Osteocyte (in vitro differentiated cells): ENCODE data around the gene DGKZ. TPM values are rescaled to one million over a fixed set of nuclear protein-coding genes. Genes with fewer than 3 reads are reported as not detected.

Experiments used
- DNase-seq: peaks from one replicate; pipeline ENCODE4 v3.0.0; 2021; ENCODE audit warnings: mixed read lengths; ENCODE audit not compliant: unreplicated experiment; ENCODE audit errors: extremely low spot score
- H3K27ac Mint-ChIP-seq: one replicate; pipeline ENCODE4 v1.8.0; 2021; ENCODE audit warnings: mild to moderate bottlenecking, mixed read lengths; ENCODE audit not compliant: unreplicated experiment
- H3K27me3 Mint-ChIP-seq: one replicate; pipeline ENCODE4 v1.8.0; 2021; ENCODE audit warnings: mixed read lengths; ENCODE audit not compliant: unreplicated experiment
- H3K36me3 Mint-ChIP-seq: one replicate; pipeline ENCODE4 v1.8.0; 2021; ENCODE audit warnings: mixed read lengths; ENCODE audit not compliant: unreplicated experiment
- H3K4me1 Mint-ChIP-seq: one replicate; pipeline ENCODE4 v1.8.0; 2021; ENCODE audit warnings: mixed read lengths; ENCODE audit not compliant: unreplicated experiment
- H3K4me3 Mint-ChIP-seq: one replicate; pipeline ENCODE4 v1.8.0; 2021; ENCODE audit warnings: mild to moderate bottlenecking, moderate library complexity, mixed read lengths; ENCODE audit not compliant: unreplicated experiment
- H3K9me3 Mint-ChIP-seq: one replicate; pipeline ENCODE4 v1.8.0; 2021; ENCODE audit warnings: mixed read lengths; ENCODE audit not compliant: unreplicated experiment
- total RNA-seq: library from RNA; stranded (reverse); gene quantifications from 2 replicates; pipeline ENCODE4 v1.2.1, GENCODE V29; 2021
- TF ChIP-seq, protein P1 (sequence below): fragments of 200-600 bp; sonication (generic); IDR thresholded peaks from 2 replicates; pipeline ENCODE4 v1.5.0; 2021; ENCODE audit warnings: antibody characterized with exemption, mild to moderate bottlenecking, moderate library complexity

The DGKZ gene
- total RNA-seq, 1 donor from 2014 or later = 49.9 TPM

DNA sequence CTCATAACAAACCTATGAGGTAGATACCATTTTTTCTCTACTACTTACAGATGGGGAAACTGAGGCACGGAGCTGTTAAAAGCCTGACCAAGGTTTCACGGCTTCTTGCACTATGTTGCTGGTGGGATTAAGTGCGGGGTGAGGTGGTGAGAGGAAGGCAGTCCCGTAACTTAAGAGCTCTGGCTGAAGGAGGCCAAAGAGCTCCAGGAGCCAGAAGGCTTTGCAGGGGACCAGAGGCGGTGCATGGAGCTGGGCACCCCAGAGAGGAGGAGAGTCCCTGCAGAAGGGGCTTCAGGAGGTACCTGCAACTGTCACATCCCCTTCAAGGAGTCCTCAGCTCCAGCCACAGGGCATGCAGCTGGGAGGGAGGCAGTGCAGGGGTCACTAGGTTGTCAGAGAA lies 40.2 kb downstream of the DGKZ start:
- Mint-ChIP-seq H3K4me3 (no peak overlapping the region), H3K27me3 (peaks cover 36% of the 10 kb centered on the region), H3K36me3 (no peaks in the 10 kb centered on the region), H3K9me3 (no peaks in the 10 kb centered on the region), H3K4me1 (peaks cover 16% of the 10 kb centered on the region), H3K27ac (no peak overlapping the region)
- TF ChIP-seq, protein P1, sequence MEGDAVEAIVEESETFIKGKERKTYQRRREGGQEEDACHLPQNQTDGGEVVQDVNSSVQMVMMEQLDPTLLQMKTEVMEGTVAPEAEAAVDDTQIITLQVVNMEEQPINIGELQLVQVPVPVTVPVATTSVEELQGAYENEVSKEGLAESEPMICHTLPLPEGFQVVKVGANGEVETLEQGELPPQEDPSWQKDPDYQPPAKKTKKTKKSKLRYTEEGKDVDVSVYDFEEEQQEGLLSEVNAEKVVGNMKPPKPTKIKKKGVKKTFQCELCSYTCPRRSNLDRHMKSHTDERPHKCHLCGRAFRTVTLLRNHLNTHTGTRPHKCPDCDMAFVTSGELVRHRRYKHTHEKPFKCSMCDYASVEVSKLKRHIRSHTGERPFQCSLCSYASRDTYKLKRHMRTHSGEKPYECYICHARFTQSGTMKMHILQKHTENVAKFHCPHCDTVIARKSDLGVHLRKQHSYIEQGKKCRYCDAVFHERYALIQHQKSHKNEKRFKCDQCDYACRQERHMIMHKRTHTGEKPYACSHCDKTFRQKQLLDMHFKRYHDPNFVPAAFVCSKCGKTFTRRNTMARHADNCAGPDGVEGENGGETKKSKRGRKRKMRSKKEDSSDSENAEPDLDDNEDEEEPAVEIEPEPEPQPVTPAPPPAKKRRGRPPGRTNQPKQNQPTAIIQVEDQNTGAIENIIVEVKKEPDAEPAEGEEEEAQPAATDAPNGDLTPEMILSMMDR = no peak
- no peak for DNase-seq

DNA sequence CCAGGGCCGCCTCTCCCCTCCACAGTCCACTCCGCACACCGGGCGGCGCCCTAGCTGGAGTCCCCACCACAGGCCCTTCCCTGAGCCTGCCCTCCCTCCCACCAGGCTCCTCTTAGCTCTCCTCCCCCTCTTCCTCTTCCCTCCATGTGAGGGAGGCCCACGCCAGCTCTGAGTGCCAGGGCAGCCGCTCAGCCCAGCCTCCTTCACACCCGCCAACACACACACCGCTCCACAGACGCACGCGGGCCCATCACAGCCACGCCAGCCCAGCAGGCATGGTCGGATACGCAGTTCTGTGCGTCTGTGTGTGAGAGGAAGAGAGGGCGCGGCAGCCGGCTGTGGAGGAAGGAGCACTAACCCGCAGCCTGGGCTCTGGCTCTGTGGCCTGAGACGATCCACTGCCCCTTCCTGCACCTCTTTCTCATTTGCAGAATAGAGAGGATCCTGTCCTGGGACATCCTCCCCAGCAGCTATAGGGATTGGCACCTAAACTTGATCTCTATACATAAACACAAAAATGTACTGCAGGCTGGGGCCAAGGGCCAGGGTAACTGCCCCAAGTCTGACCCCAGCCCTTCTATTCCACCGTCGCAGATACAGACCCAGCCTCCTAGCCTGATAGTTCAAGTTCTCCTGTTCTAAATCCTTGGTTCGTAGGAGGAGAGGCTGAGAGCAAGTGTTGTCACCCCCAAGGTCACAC lies 40.8 kb downstream of the DGKZ start:
- no peak overlapping the region for H3K27ac Mint-ChIP-seq

DNA sequence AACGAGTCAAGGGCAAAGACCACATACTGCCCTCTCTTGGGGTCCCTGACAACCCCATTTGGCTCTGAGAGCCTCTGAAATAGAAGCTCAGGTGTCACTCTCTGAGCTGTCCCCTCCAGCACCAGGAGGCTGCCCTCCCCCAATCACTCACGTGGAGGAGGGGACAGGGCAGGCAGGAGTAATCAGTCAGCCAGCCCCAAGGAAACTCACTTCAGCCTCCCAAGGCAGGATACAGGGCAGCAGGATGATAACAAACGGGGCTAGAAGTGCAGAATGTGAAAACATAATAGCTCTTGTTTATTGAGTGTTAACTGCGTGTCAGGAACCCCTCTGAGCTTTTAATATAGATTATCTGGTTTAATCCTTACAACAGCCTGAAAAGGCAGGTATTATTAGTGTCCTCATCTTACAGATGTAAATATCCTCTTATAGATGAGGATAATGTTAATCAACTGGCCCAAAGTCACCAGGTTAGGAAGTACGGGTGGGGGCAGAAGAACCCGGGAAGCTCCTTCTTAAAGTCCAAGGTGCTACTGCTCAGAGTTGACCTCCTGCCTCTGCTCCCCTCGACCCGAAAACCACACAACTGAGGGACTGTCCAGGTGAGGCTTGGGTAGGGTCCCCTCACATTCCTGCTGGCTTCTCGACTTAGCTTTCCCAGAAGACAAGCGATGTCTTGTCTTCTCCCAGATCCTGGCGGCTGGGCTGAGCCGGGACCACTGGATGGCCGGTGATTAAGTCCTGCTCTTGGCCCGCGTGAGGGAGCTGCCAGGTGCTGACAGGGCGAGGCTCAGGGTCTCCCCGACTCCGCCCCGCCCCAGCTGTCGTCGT lies 41.6 kb downstream of the DGKZ start:
- H3K27me3 Mint-ChIP-seq = peaks cover 36% of the 10 kb centered on the region
- H3K4me1 Mint-ChIP-seq = peaks cover 25% of the 10 kb centered on the region
- DNase-seq = no peak

More for the DNA sequence above, 40.8 kb downstream of the DGKZ start:
- no peak overlapping the region for H3K4me3 Mint-ChIP-seq
- H3K27me3 Mint-ChIP-seq = peaks cover 36% of the 10 kb centered on the region
- TF ChIP-seq, protein P1 = no peak
- no peaks in the 10 kb centered on the region for H3K36me3 Mint-ChIP-seq
- DNase-seq = no peak
- no peaks in the 10 kb centered on the region for H3K9me3 Mint-ChIP-seq
- H3K4me1 Mint-ChIP-seq = peaks cover 20% of the 10 kb centered on the region

DNA sequence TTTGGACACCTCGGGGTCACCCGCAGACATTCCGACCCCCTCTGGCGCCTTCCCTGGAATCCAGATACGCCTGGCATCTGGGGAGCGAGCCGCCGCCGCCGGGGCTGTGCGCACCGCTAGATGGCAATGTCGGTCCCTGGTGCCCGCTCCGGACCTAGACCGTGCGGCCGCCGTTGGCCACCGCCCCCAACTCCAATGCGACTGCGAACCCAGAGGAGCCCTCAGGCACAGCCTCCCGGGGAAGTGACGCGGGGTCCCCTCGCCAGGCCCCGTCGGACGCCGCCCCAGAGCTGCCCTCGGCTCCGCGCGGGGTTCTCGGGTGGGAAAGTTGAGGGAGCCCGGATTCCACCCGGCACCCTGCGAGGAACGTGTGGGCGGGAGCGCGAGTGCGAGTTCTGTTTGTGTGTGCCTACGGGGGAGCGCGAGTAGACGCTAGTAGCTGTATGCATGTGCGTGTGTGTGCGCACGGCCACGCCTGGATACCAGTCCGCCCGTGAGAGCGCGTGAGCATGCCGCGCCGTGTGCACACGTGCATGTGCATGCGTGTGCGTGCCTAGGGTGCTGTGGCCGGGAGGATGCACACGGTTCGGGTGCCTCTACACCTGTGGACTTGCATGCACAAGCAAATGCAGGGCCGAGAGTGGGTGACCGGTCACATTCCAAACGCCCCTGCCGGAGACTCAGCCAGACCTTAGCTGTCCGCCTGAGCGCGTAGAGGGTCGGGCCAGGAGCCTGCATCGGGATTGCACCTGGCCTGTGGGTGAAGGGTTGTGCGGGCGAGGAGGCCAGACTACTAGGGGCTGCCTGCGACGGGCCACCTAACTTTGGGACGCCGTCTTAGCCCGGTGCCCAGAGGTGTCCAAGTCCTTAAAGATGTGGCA lies 42.4 kb downstream of the DGKZ start:
- Mint-ChIP-seq H3K36me3 (no peaks in the 10 kb centered on the region), H3K4me3 (peak overlapping the region; percentile 66), H3K27ac (no peak overlapping the region), H3K27me3 (peaks cover 36% of the 10 kb centered on the region), H3K4me1 (peaks cover 25% of the 10 kb centered on the region), H3K9me3 (no peaks in the 10 kb centered on the region)
- peak; percentile 90 for DNase-seq
- TF ChIP-seq, protein P1 = no peak

More for the DNA sequence above, 41.6 kb downstream of the DGKZ start:
- peak overlapping the region; percentile 66 for H3K4me3 Mint-ChIP-seq
- H3K27ac Mint-ChIP-seq = no peak overlapping the region
- no peaks in the 10 kb centered on the region for H3K36me3 Mint-ChIP-seq
- TF ChIP-seq, protein P1 = no peak
- H3K9me3 Mint-ChIP-seq = no peaks in the 10 kb centered on the region
